ENCODE data around the gene NUMBL. TPM values are rescaled to one million over a fixed set of nuclear protein-coding genes. Genes with fewer than 3 reads are reported as not detected.
A peak's percentile ranks its signal among the peaks of the same experiment; 100 is the strongest.

Gene NUMBL
- total and polyA plus RNA-seq, 9 of the 15 experiments (the other 6 are each of a cell fraction or from before 2014, with no cell fraction given) = 0.39 to 38.6 (median 6.6) TPM

DNA sequence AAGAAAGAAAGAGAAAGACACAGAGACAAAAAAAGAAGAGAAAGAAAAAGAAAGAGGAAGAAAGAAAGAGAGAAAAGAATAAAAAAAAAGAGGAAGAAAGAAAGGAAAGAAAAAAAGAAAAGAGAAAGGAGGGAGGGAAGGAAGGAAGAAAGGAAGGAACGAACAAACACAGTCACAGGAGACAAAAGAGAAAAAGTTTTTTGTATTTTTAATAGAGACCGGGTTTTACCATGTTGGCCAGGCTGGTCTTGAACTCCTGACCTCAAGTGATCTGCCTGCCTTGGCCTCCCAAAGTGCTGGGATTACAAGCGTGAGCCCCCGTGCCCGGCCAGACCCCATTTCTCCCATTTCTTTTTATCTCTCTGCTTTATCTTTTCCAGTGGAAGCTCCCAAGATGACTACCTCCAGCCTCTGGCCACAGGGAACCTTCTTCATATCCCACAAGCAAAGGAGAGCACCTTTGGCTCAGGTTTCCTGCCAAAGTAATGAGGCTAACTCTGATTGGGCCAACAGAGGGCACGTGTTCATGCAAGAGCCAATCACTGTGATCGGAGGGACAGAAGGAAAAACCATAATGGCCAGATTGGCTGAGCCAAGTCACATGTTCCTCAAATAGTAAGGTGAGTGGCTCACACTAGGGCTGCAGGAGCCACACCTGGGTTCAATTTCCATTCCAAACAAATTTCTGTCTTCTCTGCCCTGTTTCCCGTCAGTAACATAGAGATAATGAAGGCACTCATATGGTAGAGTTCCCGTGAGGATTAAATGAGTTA is 40.4 kb downstream of the NUMBL start (continued):
- TF ChIP-seq, protein P1, sequence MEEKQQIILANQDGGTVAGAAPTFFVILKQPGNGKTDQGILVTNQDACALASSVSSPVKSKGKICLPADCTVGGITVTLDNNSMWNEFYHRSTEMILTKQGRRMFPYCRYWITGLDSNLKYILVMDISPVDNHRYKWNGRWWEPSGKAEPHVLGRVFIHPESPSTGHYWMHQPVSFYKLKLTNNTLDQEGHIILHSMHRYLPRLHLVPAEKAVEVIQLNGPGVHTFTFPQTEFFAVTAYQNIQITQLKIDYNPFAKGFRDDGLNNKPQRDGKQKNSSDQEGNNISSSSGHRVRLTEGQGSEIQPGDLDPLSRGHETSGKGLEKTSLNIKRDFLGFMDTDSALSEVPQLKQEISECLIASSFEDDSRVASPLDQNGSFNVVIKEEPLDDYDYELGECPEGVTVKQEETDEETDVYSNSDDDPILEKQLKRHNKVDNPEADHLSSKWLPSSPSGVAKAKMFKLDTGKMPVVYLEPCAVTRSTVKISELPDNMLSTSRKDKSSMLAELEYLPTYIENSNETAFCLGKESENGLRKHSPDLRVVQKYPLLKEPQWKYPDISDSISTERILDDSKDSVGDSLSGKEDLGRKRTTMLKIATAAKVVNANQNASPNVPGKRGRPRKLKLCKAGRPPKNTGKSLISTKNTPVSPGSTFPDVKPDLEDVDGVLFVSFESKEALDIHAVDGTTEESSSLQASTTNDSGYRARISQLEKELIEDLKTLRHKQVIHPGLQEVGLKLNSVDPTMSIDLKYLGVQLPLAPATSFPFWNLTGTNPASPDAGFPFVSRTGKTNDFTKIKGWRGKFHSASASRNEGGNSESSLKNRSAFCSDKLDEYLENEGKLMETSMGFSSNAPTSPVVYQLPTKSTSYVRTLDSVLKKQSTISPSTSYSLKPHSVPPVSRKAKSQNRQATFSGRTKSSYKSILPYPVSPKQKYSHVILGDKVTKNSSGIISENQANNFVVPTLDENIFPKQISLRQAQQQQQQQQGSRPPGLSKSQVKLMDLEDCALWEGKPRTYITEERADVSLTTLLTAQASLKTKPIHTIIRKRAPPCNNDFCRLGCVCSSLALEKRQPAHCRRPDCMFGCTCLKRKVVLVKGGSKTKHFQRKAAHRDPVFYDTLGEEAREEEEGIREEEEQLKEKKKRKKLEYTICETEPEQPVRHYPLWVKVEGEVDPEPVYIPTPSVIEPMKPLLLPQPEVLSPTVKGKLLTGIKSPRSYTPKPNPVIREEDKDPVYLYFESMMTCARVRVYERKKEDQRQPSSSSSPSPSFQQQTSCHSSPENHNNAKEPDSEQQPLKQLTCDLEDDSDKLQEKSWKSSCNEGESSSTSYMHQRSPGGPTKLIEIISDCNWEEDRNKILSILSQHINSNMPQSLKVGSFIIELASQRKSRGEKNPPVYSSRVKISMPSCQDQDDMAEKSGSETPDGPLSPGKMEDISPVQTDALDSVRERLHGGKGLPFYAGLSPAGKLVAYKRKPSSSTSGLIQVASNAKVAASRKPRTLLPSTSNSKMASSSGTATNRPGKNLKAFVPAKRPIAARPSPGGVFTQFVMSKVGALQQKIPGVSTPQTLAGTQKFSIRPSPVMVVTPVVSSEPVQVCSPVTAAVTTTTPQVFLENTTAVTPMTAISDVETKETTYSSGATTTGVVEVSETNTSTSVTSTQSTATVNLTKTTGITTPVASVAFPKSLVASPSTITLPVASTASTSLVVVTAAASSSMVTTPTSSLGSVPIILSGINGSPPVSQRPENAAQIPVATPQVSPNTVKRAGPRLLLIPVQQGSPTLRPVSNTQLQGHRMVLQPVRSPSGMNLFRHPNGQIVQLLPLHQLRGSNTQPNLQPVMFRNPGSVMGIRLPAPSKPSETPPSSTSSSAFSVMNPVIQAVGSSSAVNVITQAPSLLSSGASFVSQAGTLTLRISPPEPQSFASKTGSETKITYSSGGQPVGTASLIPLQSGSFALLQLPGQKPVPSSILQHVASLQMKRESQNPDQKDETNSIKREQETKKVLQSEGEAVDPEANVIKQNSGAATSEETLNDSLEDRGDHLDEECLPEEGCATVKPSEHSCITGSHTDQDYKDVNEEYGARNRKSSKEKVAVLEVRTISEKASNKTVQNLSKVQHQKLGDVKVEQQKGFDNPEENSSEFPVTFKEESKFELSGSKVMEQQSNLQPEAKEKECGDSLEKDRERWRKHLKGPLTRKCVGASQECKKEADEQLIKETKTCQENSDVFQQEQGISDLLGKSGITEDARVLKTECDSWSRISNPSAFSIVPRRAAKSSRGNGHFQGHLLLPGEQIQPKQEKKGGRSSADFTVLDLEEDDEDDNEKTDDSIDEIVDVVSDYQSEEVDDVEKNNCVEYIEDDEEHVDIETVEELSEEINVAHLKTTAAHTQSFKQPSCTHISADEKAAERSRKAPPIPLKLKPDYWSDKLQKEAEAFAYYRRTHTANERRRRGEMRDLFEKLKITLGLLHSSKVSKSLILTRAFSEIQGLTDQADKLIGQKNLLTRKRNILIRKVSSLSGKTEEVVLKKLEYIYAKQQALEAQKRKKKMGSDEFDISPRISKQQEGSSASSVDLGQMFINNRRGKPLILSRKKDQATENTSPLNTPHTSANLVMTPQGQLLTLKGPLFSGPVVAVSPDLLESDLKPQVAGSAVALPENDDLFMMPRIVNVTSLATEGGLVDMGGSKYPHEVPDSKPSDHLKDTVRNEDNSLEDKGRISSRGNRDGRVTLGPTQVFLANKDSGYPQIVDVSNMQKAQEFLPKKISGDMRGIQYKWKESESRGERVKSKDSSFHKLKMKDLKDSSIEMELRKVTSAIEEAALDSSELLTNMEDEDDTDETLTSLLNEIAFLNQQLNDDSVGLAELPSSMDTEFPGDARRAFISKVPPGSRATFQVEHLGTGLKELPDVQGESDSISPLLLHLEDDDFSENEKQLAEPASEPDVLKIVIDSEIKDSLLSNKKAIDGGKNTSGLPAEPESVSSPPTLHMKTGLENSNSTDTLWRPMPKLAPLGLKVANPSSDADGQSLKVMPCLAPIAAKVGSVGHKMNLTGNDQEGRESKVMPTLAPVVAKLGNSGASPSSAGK (IDR thresholded peaks at IDR 0.05) = peak; percentile 74
- TF ChIP-seq RBM25 (IDR thresholded peaks at IDR 0.05; ENCODE audit: low read depth, low read length, severe bottlenecking) (peak; percentile 93), L3MBTL2 (IDR thresholded peaks at IDR 0.05) (peak; percentile 57)

Data from K562 (cell line).